WERI-Rb-1 (cell line): ENCODE data around the gene ARRDC2.

Source experiments
- DNase-seq: peaks from one replicate; pipeline ENCODE4 v3.0.0-alpha.2; 2020
- H3K27ac ChIP-seq: fragments of 250-450 bp; sonication (Bioruptor Pico); 2 replicates; pipeline ENCODE4 v1.5.1; 2020; ENCODE audit warnings: mild to moderate bottlenecking, moderate library complexity
- H3K27me3 ChIP-seq: fragments of 250-450 bp; sonication (Bioruptor Pico); 2 replicates; pipeline ENCODE4 v1.5.1; 2021; ENCODE audit warnings: mild to moderate bottlenecking, low read depth, moderate library complexity; ENCODE audit not compliant: insufficient read depth, severe bottlenecking
- H3K36me3 ChIP-seq: fragments of 250-450 bp; sonication (Bioruptor Pico); 2 replicates; pipeline ENCODE4 v1.5.1; 2020; ENCODE audit warnings: mild to moderate bottlenecking, moderate library complexity
- H3K4me3 ChIP-seq: 2 replicates; pipeline ENCODE4 v1.5.1; 2011; ENCODE audit warnings: low read depth, mild to moderate bottlenecking, control low read depth, low read length
- H3K9me3 ChIP-seq: fragments of 250-450 bp; sonication (Bioruptor Pico); 2 replicates; pipeline ENCODE4 v1.5.1; 2021; ENCODE audit warnings: mild to moderate bottlenecking, moderate library complexity; ENCODE audit not compliant: severe bottlenecking
- TF ChIP-seq, protein P1 (sequence below): IDR thresholded peaks from 2 replicates; pipeline ENCODE4 v1.5.1; 2011; ENCODE audit warnings: low read depth, mild to moderate bottlenecking, control low read depth, inconsistent platforms, low read length

ARRDC2 gene

GRCh38 chr19:17997969-17998826 lies 9.8 kb upstream of the ARRDC2 start:
- Histone ChIP-seq H3K9me3 (no peaks in the 10 kb centered on the region), H3K4me3 (no peak overlapping the region), H3K36me3 (peaks cover 51% of the 10 kb centered on the region), H3K27ac (no peak overlapping the region), H3K27me3 (no peaks in the 10 kb centered on the region)
- TF ChIP-seq, protein P1, sequence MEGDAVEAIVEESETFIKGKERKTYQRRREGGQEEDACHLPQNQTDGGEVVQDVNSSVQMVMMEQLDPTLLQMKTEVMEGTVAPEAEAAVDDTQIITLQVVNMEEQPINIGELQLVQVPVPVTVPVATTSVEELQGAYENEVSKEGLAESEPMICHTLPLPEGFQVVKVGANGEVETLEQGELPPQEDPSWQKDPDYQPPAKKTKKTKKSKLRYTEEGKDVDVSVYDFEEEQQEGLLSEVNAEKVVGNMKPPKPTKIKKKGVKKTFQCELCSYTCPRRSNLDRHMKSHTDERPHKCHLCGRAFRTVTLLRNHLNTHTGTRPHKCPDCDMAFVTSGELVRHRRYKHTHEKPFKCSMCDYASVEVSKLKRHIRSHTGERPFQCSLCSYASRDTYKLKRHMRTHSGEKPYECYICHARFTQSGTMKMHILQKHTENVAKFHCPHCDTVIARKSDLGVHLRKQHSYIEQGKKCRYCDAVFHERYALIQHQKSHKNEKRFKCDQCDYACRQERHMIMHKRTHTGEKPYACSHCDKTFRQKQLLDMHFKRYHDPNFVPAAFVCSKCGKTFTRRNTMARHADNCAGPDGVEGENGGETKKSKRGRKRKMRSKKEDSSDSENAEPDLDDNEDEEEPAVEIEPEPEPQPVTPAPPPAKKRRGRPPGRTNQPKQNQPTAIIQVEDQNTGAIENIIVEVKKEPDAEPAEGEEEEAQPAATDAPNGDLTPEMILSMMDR, result no peak
- no peak for DNase-seq

GRCh38 chr19:17998827-17999150 lies 9.2 kb upstream of the ARRDC2 start:
- Histone ChIP-seq H3K27ac (no peak overlapping the region), H3K36me3 (peaks cover 47% of the 10 kb centered on the region), H3K27me3 (no peaks in the 10 kb centered on the region), H3K9me3 (no peaks in the 10 kb centered on the region), H3K4me3 (no peak overlapping the region)
- TF ChIP-seq, protein P1, result no peak
- DNase-seq, result no peak

- no peak for DNase-seq
- no peaks in the 10 kb centered on the region for H3K9me3 ChIP-seq
- H3K27me3 ChIP-seq, result no peaks in the 10 kb centered on the region
- H3K27ac ChIP-seq, result peak overlapping the region; percentile 77
- H3K4me3 ChIP-seq, result no peak overlapping the region; the same call in 1 of the 2 replicates
- TF ChIP-seq, protein P1, result no peak
- peaks cover 43% of the 10 kb centered on the region for H3K36me3 ChIP-seq
Observed at GRCh38 chr19:17999684-18000479, 8.1 kb upstream of the ARRDC2 start.

GRCh38 chr19:18000480-18000914 lies 7.5 kb upstream of the ARRDC2 start:
- Histone ChIP-seq H3K4me3 (peak overlapping the region; percentile 46), H3K27ac (peak overlapping the region; percentile 77), H3K27me3 (no peaks in the 10 kb centered on the region), H3K9me3 (no peaks in the 10 kb centered on the region), H3K36me3 (peaks cover 39% of the 10 kb centered on the region)
- TF ChIP-seq, protein P1, result no peak
- no peak for DNase-seq

DNA sequence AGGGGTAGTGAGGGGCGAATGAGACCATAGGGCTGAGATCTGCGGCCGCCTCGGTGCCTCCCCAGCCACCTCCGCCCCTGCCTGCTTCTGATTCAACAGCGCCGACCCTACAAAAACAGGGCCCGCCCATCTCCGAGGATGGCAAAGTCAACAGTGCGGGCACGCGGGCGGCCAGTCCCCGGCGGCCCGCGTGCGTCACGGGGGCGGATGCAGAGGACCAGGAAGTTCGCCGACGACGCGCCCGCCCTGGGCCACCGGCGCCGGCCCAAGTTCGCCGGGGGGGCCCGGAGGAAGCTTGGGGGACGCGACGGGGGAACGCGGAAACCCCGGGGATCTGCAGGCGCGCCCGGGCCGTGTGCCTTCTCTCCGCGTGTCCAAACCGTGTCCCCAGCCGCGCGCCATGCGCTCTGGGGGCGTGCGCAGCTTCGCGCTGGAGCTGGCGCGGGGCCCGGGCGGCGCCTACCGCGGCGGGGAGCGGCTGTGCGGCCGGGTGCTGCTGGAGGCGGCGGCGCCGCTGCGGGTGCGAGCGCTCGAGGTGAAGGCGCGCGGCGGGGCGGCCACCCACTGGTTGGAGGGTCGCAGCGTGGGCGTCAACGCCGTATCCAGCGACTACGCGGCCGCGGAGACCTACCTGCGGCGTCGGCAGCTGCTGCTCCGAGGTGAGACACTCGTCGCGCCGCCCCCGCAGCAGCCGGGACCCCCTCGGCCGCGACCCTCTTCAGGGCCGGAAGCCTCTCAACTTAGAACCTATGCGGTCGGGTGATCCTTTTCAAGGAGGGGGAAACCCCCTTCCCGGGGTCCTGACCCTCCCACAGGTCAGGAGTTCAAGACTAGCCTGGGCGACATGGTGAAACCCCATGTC lies 6.8 kb upstream of the ARRDC2 start:
- no peaks in the 10 kb centered on the region for H3K9me3 ChIP-seq
- DNase-seq, result peak; percentile 76
- TF ChIP-seq, protein P1, result no peak
- peaks cover 35% of the 10 kb centered on the region for H3K36me3 ChIP-seq
- peak overlapping the region; percentile 77 for H3K27ac ChIP-seq
- no peaks in the 10 kb centered on the region for H3K27me3 ChIP-seq
- H3K4me3 ChIP-seq, result peak overlapping the region; percentile 46
